ENCODE measurements around the gene RAD21L1.
"Not testable (repeated sequence)": the region's sequence is repeated elsewhere in the genome, so short reads cannot be mapped to it uniquely, and the experiment has no call there.

RAD21L1 gene

DNA sequence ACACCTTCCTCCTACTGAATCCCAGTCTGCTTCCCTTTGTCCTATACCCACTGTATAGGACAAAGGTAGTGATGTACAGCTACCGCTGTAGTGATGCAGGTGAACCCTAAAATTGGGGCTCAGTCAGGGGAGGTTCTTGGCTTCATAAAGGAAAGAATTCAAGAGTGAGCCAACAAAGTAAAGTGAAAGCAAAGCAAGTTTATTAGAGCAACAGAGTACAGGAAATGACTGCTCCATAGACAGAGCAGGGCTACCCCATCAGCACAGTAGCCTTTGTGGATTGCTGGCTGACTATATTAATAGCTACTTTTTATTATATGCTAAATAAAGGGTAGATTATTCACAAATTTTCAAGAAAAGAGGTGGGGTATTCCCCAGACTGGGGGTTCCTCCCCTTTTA is 25.9 kb upstream of the RAD21L1 start:
- no peak for DNase-seq

DNA sequence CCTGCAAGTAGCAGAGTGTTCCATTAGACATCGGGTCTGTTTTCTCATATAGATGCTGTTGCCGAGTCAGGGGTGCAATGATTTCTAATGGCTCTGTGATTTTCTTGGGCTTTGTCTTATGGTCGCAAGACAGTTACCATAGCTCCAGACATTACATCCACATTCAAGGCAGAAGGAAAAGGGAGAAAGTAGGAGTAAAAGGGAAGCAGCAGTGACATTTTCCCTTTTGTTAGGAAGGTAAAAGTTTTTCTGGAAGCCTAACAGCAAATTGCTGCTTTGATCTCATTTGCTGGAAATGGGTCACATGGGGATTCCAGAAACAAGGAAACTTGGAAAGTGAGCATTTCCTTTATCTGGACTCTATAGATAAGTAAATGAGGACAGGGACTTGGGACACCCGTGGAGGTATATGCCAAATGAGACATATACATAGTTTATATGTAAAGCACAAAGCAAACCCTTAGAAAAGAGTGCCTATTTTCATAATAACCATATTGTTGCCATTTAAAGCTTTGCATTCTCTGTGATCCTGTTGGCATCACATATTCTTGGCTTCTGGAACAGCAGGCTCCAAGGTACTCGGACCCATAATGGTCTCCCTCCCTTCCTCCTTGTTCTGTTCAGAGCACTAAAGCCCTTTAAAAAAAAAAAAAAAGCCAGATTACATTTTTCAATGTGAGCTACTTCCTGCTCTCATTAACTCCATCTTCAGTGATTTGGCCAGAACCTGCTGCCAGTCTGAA is 22.9 kb upstream of the RAD21L1 start, which contains the start of gene C20orf202:
Gene C20orf202 (plus strand): TSS at position 693 of the 743 bp plus-strand sequence. CDS start 132 bp downstream, outside the sequence.
- no peak for DNase-seq

DNA sequence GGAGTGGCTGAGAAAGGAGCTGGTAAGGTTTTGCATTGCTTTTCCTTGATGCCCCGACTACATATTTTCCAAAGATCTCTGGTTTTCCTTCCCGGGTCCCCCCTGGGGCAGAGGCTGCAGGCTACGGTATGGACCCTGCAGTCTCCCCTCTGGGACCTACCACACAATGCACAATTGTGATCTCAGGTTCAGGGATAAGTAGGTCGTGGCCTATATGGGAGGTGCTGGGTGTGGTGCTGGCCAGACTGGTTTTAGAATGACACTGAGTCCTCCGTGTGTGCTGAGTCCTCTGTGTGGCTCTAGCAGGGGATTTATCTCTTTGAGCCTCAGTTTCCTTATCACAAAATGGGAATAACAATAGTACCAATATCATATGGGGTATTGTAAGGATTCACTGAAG is 22.2 kb upstream of the RAD21L1 start:
- no peak for DNase-seq

DNA sequence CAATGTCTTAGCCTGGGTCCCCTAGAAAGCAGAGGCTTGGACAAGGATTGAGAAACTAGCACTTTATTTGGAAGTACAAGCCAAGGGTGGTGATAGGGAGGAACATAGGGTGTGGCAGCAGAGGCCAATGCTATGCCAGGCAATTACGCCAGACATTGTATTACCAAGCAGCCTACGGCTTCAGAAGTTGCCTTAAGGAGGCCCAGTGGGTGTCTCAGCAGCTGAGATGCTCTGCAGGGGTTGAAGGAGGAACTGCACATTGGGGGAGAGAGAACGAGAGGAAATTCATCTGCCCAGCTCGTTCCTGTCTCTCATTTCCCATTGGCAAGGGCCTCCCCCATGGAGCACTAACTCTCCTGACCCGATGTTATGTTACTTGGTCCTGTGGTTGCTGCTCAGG is 21.7 kb upstream of the RAD21L1 start:
- DNase-seq: no peak

DNA sequence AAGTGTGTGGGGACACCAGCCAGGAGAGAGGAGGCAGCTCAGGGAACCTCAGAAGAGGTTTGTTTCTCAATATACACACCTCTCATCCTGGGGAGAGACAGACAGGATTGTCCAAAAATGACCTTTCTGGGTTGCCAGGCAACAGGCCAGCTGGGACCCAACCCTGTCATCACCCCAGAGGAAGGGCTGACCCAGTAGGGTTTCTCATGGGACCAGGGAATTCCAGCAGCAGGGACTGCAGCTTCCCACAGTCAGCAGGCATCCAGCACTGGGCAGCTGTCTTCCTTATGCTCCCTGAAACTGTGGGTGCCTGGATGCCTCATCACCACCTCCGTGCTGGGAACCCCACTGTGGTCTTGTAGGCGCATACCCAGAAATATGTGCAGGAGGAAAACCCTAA is 21.3 kb upstream of the RAD21L1 start:
- DNase-seq: no peak

DNA sequence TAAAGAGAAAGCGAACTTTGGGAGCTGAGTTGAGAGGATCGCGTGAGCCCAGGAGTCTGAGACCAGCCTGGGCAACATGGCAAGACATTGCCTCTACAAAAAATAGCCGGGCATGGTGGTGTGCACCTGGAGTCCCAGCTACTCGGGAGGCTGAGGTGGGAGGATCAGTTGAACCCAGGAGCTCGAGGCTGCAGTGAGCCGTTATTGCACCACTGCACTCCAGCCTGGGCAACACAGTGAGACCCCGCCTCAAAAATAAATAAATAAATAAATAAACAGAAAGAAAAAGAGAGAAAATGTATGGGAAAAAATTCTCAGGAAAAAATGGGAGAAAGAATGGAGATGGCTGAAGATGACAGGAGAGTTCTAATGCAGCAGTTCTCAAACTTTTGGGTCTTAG is 20.0 kb upstream of the RAD21L1 start:
- no peak for DNase-seq

DNA sequence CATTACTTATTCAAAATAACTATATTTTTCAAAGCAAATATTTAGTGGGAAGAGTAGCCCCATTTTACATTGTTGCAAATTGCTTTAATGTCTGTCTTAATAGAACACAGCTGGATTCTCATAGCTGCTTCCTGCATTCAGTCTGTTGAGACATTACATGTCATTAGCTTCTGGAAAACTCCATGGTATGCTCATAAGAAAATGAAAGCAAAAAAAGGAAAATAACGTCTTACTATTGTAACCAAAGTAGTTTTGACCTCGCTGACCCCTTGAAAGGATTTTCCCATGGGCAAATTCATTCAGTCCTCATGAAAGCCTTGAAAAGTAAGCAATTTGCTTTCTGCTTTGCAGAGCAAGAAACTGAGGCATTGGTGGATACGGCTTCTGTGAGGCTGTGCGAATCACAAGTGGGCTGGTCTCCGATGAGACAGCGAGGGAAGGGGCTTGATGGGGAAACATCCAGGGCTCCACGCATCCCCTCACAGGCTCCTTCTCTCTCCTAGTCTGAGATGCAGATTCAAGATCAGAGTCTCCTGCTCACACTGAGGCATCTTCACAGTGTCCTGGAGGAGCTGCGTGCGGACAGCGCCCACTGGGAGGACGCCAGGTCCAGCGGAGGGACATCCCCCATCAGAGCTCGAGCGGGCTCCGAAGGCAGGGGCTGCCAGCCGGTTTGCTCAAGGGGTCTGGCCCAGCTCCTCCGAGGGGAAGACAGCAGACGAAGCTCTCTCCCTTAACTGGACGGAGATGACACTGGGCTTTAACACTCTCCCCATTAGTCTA is 19.3 kb upstream of the RAD21L1 start:
- no peak for DNase-seq

DNA sequence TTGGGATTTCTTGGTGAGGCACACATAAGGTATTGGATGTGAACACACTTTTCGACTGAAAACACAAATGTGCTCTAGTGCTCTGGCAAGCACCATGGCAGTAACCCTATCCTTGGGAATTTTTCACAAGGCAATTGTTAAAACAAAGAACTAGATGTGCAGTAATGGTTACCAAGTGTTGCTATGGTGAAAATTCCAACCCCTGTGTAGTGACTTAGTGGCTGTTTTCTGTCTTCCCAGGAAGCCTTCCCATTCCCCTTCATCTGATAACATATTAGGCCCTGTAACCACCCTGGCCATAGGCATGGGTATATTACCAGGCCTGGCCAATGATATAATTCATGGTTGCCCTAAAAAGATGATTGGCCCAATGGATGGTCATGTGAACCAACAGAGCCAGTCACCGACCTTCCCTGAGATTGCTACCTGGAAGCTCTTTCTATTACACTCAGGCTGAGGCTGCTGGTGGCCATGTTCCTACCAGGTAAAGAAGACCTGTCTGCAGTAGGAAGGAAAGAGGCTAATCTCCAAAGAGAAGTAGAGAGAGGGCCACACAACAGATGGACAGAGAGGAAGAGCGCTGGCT is 18.5 kb upstream of the RAD21L1 start:
- DNase-seq: no peak

DNA sequence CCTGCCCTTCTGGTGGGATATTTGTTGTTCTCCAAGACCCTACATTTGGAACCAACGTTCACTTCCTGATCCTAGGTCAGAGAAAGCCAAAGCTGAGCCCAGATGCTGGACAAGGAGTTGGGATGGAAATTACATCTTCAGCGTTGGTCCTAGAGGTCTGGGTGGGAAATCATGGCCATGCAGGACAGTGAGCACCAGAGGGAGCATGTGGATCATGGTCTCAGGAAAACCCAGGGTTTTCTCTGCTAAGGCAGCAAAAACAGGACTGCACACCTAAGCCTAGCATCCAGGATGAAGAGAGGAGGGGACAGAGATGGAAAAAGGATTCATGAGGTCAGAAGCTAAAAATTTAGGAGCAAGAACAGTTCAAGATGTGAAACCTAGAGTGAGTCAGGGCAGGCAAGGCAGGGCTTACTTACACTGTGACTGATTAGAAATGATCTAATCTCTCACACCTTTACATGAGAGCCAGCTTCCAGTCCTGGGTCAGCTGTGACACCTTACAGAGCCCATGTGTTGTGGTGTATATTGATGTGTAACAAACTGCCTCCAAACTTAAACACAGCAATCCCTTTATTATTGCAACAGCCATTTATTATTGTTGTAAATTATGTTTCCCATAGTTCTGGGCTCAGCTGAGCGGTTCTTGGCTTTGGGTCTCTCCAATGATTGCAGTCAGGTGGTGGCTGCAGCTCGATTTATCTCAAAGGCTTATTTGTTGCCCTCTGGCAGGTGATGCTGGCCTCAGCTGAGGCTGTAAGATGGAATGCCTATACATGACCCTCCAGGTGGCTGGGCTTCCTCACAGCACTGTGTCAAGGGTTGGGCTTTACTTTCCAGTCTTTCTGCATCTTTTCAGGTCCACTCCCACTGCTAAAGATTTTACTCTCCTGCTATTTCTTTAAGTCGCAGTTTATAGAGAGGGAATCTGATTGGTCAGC is 16.1 kb upstream of the RAD21L1 start:
- DNase-seq: no peak

DNA sequence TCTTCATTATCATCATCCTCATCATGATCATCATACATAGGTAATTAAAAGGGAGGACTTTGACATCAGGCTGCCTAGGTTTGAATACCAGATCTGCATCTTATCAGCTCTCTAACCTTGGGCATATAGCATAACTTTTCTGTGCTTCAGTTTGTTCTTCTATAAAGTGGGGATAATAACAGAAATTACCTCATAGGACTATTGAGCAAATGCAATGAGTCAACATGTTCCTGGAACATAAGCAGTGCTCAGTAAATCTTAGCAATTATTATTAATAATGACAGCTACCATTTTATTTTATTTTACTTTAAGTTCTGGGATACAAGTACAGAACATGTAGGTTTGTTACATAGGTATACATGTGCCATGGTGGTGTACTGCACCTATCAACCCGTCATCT is 15.3 kb upstream of the RAD21L1 start:
- DNase-seq: no peak

DNA sequence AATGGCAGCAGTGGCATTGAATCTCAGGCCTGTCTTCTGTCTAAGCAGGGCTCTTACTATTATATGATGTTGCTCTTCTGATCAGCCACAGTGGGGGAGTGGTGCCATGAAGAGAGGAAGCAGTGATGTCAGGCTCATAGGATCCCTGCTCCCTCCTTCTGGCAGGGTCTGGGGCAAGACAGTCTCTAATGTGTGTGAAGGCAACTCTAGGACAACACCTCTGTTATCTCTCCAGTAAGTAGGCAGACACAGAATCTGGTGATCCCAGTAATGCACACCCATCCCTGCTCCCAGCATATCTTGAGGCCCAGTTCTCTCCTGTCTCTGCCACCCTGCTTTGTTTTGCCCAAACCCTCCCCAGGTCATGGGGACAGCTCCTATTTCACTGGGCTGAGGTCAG is 13.8 kb upstream of the RAD21L1 start:
- no peak for DNase-seq

DNA sequence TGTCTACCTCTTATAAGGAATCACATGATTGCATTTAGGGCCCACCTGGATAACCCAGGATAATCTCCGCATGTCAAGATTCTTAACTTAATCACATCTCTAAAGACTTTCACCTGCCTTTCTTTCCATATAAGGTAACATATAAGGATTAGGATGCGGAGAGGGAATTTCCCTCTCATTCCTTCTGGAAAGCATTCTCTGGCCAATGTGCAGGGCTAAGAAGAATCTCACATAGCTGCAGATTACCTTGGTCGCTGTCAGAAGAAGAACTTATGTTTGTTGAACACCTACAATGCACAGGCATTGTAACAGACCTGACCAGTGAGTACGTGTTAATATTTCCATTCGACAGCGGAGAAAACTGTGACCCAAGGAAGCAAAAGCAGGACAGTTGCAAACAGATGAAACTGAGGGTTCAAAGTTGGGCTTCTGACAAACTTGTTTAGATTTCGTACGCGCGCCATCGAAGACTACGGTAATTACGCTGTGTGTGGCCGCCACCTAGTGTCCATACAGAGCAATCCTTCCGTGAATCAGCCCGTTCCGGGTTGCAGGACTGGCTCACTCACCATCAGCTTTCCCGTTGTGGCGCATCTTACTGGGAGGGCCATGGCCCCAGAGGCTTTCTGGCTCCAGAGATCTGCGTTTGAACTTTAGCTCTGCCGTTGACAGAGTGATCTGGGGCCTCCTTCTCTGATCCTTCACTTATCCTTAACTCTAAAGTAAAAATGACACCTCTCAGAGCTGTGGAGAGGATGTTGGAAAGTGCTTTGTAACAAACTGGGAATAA is 13.0 kb upstream of the RAD21L1 start:
- peak; percentile 80 for DNase-seq

DNA sequence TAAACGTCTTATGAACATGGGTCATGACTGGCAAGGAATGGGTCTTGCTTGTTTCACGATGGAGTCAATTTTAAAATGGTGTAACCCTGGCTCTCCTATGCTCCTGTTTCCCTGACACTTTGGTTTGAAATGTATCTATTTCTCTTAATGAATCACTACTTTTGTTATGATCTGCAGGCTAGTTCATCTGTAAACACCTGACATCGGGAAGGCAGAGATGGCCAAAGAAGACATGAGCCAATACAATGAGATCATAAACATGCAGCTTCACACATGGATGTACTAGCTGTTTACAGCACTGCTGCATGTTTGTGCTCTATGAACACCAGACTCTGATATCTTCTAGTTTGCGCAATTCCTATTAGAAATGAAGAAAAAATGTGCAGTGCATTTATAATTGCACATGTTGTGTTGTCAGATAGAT is 11.0 kb upstream of the RAD21L1 start:
- no peak for DNase-seq

DNA sequence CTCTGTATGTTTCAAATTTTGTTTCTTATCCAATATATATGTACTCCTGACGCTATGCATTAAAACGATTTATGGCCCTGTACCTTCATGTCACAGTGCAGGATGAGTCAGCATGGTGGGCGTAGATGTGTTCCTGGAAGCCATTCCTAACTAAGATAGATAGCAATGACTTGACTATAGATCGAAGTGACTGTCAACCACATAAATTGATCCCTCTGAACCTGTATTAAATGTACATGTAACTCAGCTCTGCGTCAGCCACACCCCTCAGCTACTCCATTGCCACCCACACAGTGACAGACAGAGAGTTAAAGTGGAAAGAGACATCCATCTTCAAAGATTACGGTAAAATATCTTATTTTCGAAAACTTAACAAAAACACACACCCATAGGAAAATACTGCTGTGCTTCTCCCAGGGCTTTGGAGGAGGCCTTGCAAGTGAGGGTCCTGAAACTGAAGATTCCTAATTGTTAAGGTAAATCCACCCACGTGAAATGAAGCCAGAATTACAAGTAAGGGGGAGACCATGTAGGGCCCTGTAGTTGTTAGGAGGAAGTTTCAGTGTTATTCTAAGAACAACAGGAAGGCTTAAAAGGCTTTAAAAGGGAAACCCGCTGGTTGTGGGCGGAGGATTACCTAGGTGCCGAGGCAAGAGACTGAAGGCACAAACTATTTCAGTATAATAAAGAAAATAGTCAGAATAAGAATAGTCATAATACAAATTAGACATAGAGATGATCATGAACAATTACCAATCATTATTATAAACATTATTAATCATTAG is 10.3 kb upstream of the RAD21L1 start:
- peak; percentile 54 for DNase-seq

DNA sequence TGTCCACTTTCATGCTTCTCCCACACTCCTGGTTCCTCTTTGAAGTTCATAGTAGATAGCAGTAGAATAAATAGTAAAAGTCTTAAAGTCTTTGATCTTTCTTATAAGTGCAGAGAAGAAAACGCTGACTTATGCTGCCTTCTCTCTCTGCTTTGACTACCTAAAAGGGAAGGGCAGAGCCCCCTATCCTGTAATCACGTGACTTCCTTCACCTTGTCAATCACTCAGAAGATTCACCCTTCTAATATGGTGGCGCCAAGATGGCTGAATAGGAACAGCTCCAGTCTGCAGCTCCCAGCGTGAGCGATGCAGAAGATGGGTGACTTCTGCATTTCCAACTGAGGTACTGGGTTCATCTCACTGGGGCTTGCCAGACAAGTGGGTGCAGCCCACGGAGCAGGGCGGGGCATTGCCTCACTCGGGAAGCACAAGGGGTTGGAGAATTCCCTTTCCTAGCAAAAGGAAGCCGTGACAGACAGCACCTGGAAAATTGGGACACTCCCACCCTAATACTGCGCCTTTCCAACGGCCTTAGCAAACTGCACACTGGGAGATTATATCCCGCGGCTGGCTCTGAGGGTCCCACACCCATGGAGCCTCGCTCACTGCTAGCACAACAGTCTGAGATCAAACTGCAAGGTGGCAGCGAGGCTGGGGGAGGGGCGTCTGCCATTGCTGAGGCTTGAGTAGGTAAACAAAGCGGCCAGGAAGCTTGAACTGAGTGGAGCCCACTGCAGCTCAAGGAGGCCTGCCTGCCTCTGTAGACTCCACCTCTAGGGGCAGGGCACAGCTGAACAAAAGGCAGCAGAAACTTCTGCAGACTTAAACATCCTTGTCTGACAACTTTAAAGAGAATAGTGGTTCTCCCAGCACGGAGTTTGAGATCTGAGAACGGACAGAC is 9.1 kb upstream of the RAD21L1 start:
- not testable (repeated sequence) for DNase-seq

DNA sequence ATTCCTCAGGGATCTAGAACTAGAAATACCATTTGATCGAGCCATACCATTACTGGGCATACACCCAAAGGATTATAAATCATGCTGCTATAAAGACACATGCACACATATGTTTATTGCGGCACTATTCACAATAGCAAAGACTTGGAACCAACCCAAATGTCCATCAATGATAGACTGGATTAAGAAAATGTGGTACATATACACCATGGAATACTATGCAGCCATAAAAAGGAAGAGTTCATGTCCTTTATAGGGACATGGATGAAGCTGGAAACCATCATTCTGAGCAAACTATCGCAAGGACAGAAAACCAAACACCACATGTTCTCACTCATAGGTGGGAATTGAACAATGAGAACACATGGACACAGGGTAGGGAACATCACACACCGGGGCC is 3.1 kb upstream of the RAD21L1 start:
- not testable (repeated sequence) for DNase-seq

DNA sequence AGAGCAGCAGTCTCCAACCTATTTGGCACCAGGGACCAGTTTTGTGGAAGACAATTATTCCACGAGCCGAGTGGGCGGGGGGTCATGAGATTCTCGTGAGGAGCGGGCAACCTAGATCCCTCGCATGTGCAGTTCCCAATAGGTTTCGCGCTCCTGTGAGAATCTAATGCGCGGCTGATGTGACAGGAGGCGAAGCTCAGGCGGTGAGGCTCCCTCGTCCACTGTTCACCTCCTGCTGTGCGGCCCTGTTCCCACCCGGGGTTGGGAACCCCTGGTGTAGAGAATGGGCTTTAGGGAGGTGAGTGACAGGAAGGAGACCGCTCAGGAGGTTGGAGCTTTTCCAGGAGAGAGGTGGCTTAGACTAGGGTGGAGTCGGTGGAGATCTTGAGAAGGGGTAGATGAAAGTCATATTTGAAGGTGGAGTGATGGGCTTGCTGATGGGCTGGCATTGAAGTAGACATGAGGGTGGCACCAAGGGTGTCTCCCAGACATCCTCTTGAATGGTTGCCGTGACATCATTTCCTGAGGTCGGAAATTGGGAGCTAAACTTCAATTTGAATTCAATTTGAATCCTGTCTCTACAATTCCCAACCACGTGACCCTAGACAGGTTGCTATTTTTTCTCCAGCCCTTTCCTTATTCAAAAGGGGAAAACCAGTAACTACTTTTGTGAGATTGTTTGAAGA is 1.5 kb upstream of the RAD21L1 start:
- DNase-seq: no peak

DNA sequence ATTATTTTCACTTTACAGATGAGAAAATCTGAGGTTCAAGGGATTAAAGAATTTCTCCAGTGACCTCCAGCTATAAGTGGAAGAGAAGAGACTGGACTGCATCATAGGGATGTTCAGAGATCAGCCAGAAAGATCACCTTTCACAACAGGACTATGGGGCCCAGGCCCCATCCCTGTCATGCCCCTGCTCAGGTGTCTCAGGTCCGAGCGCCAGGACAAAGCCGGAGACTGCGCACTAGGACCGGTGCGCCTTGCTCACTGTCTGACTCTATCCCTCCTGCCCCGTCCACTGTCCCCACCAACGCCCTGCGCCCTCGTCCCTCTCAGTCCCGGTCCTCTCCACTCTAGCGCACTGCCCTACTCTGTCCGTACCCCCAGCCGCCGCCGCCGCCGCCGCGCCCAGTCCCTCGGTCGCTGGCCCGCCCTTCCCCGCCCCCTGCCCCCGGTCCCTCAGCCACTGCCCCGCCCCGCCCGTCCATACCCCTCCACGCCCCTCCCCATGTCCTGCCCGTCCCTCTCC is 521 bp upstream of the RAD21L1 start:
- DNase-seq: no peak

DNA sequence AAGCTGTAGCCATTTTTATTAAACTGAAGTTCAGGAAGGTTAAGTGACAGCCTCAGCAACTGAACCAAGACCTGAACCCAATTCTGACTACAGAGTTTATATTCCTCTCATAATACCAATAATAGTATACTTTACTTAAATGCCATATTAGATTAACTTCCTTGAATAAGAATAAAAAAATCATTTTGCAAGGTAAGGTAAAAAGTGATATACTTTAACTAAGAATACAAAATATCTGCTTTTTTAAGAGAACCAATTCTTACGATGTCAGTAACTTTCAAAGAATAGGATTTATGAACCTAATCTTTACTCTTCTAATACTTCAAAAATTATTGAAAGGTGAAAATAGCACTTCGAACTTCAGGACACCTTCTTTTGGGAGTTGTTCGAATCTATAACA is 3.7 kb downstream of the RAD21L1 start:
- no peak for DNase-seq

Data from activated CD4-positive, alpha-beta T cell treated with anti-CD3 and anti-CD28 coated beads, Interleukin-2, amount 50 U/mL, for 16 hours (primary cell).